ENCODE measurements around the gene PPFIA3. TPM values are rescaled to one million over a fixed set of nuclear protein-coding genes. Genes with fewer than 3 reads are reported as not detected.

The PPFIA3 gene
- total RNA-seq, 4 donors from 2014 or later, result 1.9 to 4.1 (median 3.0) TPM

- Histone ChIP-seq H3K4me1 (peaks cover 18 to 35% of the 10 kb centered on the region in 2 donors), H3K27ac (peak overlapping the region; percentile 42 to 72 (median 61)), H3K9me3 (no peaks in the 10 kb centered on the region), H3K4me3 (no peak overlapping the region), H3K36me3 (peaks cover 0 to 37% of the 10 kb centered on the region in 2 donors), H3K27me3 (no peaks in the 10 kb centered on the region)
- ATAC-seq (no peak), DNase-seq (no peak)
- in situ Hi-C loops (cut with MboI; ENCODE audit: low sequenced_read_pairs in 4 of 4) (no loop called here), intact Hi-C loops (cut with DNase I; ENCODE audit: low total_unique reads) (no loop called here)
- TF ChIP-seq CTCF (IDR thresholded peaks at IDR 0.05 in 4 of 5, conservative IDR thresholded peaks at IDR 0.05 in 1 of 5) (no peak), POLR2A (IDR thresholded peaks at IDR 0.05) (no peak)
Observed at GRCh38 chr19:49110567-49110966, 8.8 kb upstream of the PPFIA3 start.

GRCh38 chr19:49111218-49111998 is 7.9 kb upstream of the PPFIA3 start:
- peaks cover 0 to 29% of the 10 kb centered on the region in 2 donors for H3K36me3 ChIP-seq
- no peaks in the 10 kb centered on the region for H3K27me3 ChIP-seq
- H3K9me3 ChIP-seq, result no peaks in the 10 kb centered on the region
- no peak for DNase-seq
- in situ Hi-C loops (cut with MboI; ENCODE audit: low sequenced_read_pairs in 4 of 4) (no loop called here), intact Hi-C loops (cut with DNase I; ENCODE audit: low total_unique reads) (no loop called here)
- H3K4me3 ChIP-seq, result no peak overlapping the region
- peak overlapping the region in 3 of 4 donors; percentile 42 to 72 (median 61) for H3K27ac ChIP-seq
- no peak for ATAC-seq
- TF ChIP-seq CTCF (IDR thresholded peaks at IDR 0.05 in 4 of 5, conservative IDR thresholded peaks at IDR 0.05 in 1 of 5) (no peak), POLR2A (IDR thresholded peaks at IDR 0.05) (no peak)
- H3K4me1 ChIP-seq, result peaks cover 18 to 27% of the 10 kb centered on the region in 2 donors

DNA sequence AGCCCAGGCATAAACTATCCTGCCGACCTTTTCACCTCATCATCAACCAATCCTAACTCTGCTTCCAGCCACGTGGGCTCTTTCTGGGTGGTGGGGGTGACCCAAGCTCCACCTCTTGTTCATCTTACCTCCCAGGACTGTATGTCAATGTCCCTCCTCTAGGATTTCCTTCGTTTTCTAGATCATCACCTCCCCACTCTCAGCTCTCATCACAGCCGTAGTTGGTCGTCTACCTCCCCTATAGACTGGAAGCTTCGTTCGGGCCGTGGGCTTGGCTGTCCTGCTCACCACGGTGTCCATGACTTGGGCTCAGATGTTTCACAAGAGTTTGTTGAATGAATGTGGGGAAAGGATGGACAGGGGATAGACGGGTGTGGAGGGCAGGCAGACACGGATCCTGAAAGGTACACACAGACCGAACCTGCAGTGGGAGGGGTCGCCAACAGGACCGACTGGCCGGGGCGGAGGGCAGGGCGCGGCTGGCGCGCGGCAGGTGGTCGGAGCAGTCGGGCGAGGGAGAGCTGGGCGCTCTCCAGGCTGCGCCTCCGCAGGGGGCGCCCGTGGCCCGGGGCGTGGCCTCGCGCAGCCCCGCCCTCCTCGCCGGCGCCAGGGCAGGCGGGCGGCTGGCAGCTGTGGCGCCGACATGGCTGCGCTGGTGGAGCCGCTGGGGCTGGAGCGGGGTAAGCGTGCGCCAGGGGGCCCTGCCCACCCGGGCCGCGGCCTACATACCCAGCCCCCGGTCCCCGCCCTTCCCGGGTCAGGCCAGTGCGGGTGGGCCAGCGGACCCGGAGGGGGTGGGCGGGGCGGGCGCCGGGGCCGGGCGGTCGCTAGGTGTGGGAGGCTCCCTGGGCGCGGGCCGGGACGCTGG is 5.3 kb upstream of the PPFIA3 start, which contains the start of gene LIN7B:
Gene LIN7B (plus strand): TSS at position 609 of the 868 bp plus-strand sequence. CDS start 35 bp downstream, at position 644.
- Histone ChIP-seq H3K27ac (peak within 1 kb of the TSS; percentile 78 to 89 (median 82)), H3K36me3 (peaks cover 0 to 3% of the 10 kb centered on the region in 2 donors), H3K27me3 (no peaks in the 10 kb centered on the region), H3K4me3 (peak within 1 kb of the TSS; percentile 64 to 81 (median 74)), H3K4me1 (peaks cover 28 to 31% of the 10 kb centered on the region in 2 donors), H3K9me3 (no peaks in the 10 kb centered on the region)
- intact Hi-C loops (cut with DNase I; ENCODE audit: low total_unique reads), result no loop called here
- ATAC-seq (peak; percentile 65 to 72), DNase-seq (peak in 1 of 2 donors; percentile 58)
- in situ Hi-C loops (cut with MboI; ENCODE audit: low sequenced_read_pairs in 4 of 4), result no loop called here
- TF ChIP-seq CTCF (IDR thresholded peaks at IDR 0.05 in 4 of 5, conservative IDR thresholded peaks at IDR 0.05 in 1 of 5) (peak; percentile 30 to 78 (median 52)), POLR2A (IDR thresholded peaks at IDR 0.05) (peak; percentile 23 to 67)

GRCh38 chr19:49114630-49115363 is 4.5 kb upstream of the PPFIA3 start:
- TF ChIP-seq CTCF (IDR thresholded peaks at IDR 0.05 in 4 of 5, conservative IDR thresholded peaks at IDR 0.05 in 1 of 5) (no peak), POLR2A (IDR thresholded peaks at IDR 0.05) (peak; percentile 18 to 29)
- peak overlapping the region; percentile 64 to 81 (median 74) for H3K4me3 ChIP-seq
- no peaks in the 10 kb centered on the region for H3K27me3 ChIP-seq
- in situ Hi-C loops (cut with MboI; ENCODE audit: low sequenced_read_pairs in 4 of 4), result no loop called here
- no peaks in the 10 kb centered on the region for H3K36me3 ChIP-seq
- H3K27ac ChIP-seq, result peak overlapping the region; percentile 78 to 89 (median 82)
- peaks cover 30 to 34% of the 10 kb centered on the region in 2 donors for H3K4me1 ChIP-seq
- peak; percentile 4 to 10 for ATAC-seq
- intact Hi-C loops (cut with DNase I; ENCODE audit: low total_unique reads), result no loop called here
- no peaks in the 10 kb centered on the region for H3K9me3 ChIP-seq
- DNase-seq, result peak in 1 of 2 donors; percentile 72

All from gastrocnemius medialis (tissue), 4 donors.